ENCODE data around the gene OCA2.

GRCh38 chr15:28128031-28128430 lies 28.9 kb upstream of the OCA2 start:
- TF ChIP-seq CTCF (IDR thresholded peaks at IDR 0.05; ENCODE audit: insufficient read depth, low read length) (no peak), POLR2AphosphoS5 (IDR thresholded peaks at IDR 0.05; ENCODE audit: low read depth) (no peak)

Measured in HL-60 (cell line).